Glomerular endothelial cell (primary cell): ENCODE data around the gene DOK7. TPM values are rescaled to one million over a fixed set of nuclear protein-coding genes. Genes with fewer than 3 reads are reported as not detected.

Source experiments
- DNase-seq: peaks from one replicate; pipeline ENCODE4 v3.0.0-alpha.2; 2011; ENCODE audit warnings: low read depth, low spot score; ENCODE audit errors: extremely low read depth
- total RNA-seq: library from RNA; depleted of rRNA; stranded (reverse); fragments of >200 nt; gene quantifications from 2 replicates; pipeline ENCODE4 v1.2.3, GENCODE V29; 2015

Gene DOK7
- total RNA-seq, 1 donor from 2014 or later = not detected

GRCh38 chr4:3517731-3518510 lies 54.8 kb downstream of the DOK7 start:
- DNase-seq = no peak

- no peak for DNase-seq
These were observed 55.4 kb downstream of the DOK7 start for GRCh38 chr4:3518511-3518880.

- no peak for DNase-seq
These were observed 55.8 kb downstream of the DOK7 start for GRCh38 chr4:3518941-3519340.

- DNase-seq = no peak
These were observed 56.6 kb downstream of the DOK7 start for GRCh38 chr4:3519468-3520264.

- no peak for DNase-seq
These were observed 57.2 kb downstream of the DOK7 start for GRCh38 chr4:3520276-3520675.

GRCh38 chr4:3520796-3521600 lies 57.9 kb downstream of the DOK7 start:
- DNase-seq = no peak

- no peak for DNase-seq
These were observed 58.7 kb downstream of the DOK7 start for GRCh38 chr4:3521621-3522325.

GRCh38 chr4:3522326-3522640 lies 59.2 kb downstream of the DOK7 start:
- no peak for DNase-seq

GRCh38 chr4:3522651-3523050 lies 59.5 kb downstream of the DOK7 start:
- no peak for DNase-seq

- DNase-seq = no peak
These were observed 60.1 kb downstream of the DOK7 start for GRCh38 chr4:3523146-3523627.

- no peak for DNase-seq
These were observed 60.6 kb downstream of the DOK7 start for GRCh38 chr4:3523628-3524221.

GRCh38 chr4:3524349-3524748 lies 61.2 kb downstream of the DOK7 start:
- DNase-seq = no peak

GRCh38 chr4:3524920-3525319 lies 61.8 kb downstream of the DOK7 start:
- DNase-seq = no peak

- no peak for DNase-seq
These were observed 62.7 kb downstream of the DOK7 start for GRCh38 chr4:3525532-3526430.

GRCh38 chr4:3526456-3526855 lies 63.4 kb downstream of the DOK7 start:
- DNase-seq = no peak

- no peak for DNase-seq
These were observed 64.2 kb downstream of the DOK7 start for GRCh38 chr4:3527101-3527913.

- DNase-seq = no peak
These were observed 65.1 kb downstream of the DOK7 start for GRCh38 chr4:3527914-3528876.
